Upper lobe of left lung (tissue), 6 donors: ENCODE results near the gene CHRNG. TPM values are rescaled to one million over a fixed set of nuclear protein-coding genes. Genes with fewer than 3 reads are reported as not detected.

Experiments used
- ATAC-seq, 2 donors: fragments of 200-7000 bp; cut with Tn5 transposase; one replicate each; pipeline ENCODE4 v1.9.1; 2022; ENCODE audit warnings: mild to moderate bottlenecking in 2 of 2, moderate library complexity in 2 of 2; ENCODE audit not compliant: low FRiP score in 2 of 2
- DNase-seq, 2 donors: peaks; one replicate each; pipeline ENCODE4 v3.0.0-alpha.2; 2019 to 2020
- H3K27ac ChIP-seq, 4 donors: fragments of 200-600 bp; sonication (generic); one replicate each; pipeline ENCODE4 v1.5.1; 2016 to 2019
- H3K27me3 ChIP-seq, 4 donors: fragments of 200-600 bp; sonication (generic); one replicate each; pipeline ENCODE4 v1.5.1; 2017 to 2019
- H3K36me3 ChIP-seq, 4 donors: fragments of 200-600 bp; sonication (generic); one replicate each; pipeline ENCODE4 v1.5.1; 2016 to 2019
- H3K4me1 ChIP-seq, 4 donors: fragments of 200-600 bp; sonication (generic); one replicate each; pipeline ENCODE4 v1.5.1; 2018 to 2019
- H3K4me3 ChIP-seq, 4 donors: fragments of 200-600 bp; sonication (generic); one replicate each; pipeline ENCODE4 v1.5.1; 2017 to 2019; ENCODE audit warnings: mild to moderate bottlenecking in 2 of 4, moderate library complexity in 1 of 4
- H3K9me3 ChIP-seq, 4 donors: fragments of 200-600 bp; sonication (generic); one replicate each; pipeline ENCODE4 v1.5.1; 2018 to 2019
- EP300 ChIP-seq, 4 donors: sonication (generic); formaldehyde crosslinking; IDR thresholded peaks; one replicate each; pipeline ENCODE4 v1.5.1; 2017; ENCODE audit warnings: antibody characterized with exemption in 4 of 4, control low read depth in 2 of 4
- POLR2A ChIP-seq, 4 donors: fragments of 450-650 bp; IDR thresholded peaks; one replicate each; pipeline ENCODE4 v1.5.1; 2016 to 2017; ENCODE audit warnings: antibody characterized with exemption in 4 of 4, mild to moderate bottlenecking in 2 of 4
- POLR2AphosphoS5 ChIP-seq, 2 donors: sonication (generic); formaldehyde crosslinking; IDR thresholded peaks; one replicate each; pipeline ENCODE4 v1.5.1; 2017; ENCODE audit warnings: antibody characterized with exemption in 2 of 2
- WGBS, 2 donors: methylation state at CpG; one replicate each; pipeline ENCODE4 v1.1.5; 2017 to 2018; 5-methylcytosine and 5-hydroxymethylcytosine counted together
- total RNA-seq, 6 donors: library from RNA; depleted of rRNA in 4 of 6; stranded (reverse); fragments of >200 nt in 4 of 6; gene quantifications; one replicate each; pipeline versions ENCODE4 v1.1.0 to v1.2.1, GENCODE V29; 2016 to 2021
- TF ChIP-seq, protein P1 (sequence below), 6 experiments: fragments of 450-650 bp in 4 of 6; fragments of 200-600 bp in 2 of 6; sonication (generic) in 2 of 6; IDR thresholded peaks; one replicate each; pipeline ENCODE4 v1.5.1; 2016 to 2019; ENCODE audit warnings: antibody characterized with exemption in 6 of 6
- donor health status: DM: no; HTN: no; CAD: no; lungs with moderate emphysema.
- donor health status: DM: no; HTN: yes; CAD: no; lungs with severe emphysema.

Gene CHRNG
- total RNA-seq, 6 donors from 2014 or later, result not detected

GRCh38 chr2:232495292-232495691, 44.2 kb upstream of the CHRNG start:
- Histone ChIP-seq H3K27ac (no peak overlapping the region), H3K36me3 (no peaks in the 10 kb centered on the region), H3K9me3 (no peaks in the 10 kb centered on the region), H3K27me3 (no peaks in the 10 kb centered on the region), H3K4me1 (no peaks in the 10 kb centered on the region), H3K4me3 (no peak overlapping the region)
- no peak for ATAC-seq
- 84 to 86% methylated on average over 7 of the region's 7 CpGs for WGBS, 2 donors
- no peak for DNase-seq
- TF ChIP-seq POLR2AphosphoS5 (IDR thresholded peaks at IDR 0.05), result no peak
- TF ChIP-seq, protein P1, sequence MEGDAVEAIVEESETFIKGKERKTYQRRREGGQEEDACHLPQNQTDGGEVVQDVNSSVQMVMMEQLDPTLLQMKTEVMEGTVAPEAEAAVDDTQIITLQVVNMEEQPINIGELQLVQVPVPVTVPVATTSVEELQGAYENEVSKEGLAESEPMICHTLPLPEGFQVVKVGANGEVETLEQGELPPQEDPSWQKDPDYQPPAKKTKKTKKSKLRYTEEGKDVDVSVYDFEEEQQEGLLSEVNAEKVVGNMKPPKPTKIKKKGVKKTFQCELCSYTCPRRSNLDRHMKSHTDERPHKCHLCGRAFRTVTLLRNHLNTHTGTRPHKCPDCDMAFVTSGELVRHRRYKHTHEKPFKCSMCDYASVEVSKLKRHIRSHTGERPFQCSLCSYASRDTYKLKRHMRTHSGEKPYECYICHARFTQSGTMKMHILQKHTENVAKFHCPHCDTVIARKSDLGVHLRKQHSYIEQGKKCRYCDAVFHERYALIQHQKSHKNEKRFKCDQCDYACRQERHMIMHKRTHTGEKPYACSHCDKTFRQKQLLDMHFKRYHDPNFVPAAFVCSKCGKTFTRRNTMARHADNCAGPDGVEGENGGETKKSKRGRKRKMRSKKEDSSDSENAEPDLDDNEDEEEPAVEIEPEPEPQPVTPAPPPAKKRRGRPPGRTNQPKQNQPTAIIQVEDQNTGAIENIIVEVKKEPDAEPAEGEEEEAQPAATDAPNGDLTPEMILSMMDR (IDR thresholded peaks at IDR 0.05), result no peak

- Histone ChIP-seq H3K4me1 (no peaks in the 10 kb centered on the region), H3K27ac (no peak overlapping the region), H3K36me3 (no peaks in the 10 kb centered on the region), H3K4me3 (no peak overlapping the region), H3K27me3 (peaks cover 0 to 3% (median 0%) of the 10 kb centered on the region in 4 donors), H3K9me3 (no peaks in the 10 kb centered on the region)
- TF ChIP-seq, protein P1 (IDR thresholded peaks at IDR 0.05), result no peak
- TF ChIP-seq POLR2A (IDR thresholded peaks at IDR 0.05), result no peak
- ATAC-seq, result no peak
- whole genome bisulfite sequencing, 2 donors, result 50 to 75% methylated on average over 1 to 17 of the region's 20 CpGs
- DNase-seq, result no peak
These were observed 42.8 kb upstream of the CHRNG start for GRCh38 chr2:232496501-232497270.

DNA sequence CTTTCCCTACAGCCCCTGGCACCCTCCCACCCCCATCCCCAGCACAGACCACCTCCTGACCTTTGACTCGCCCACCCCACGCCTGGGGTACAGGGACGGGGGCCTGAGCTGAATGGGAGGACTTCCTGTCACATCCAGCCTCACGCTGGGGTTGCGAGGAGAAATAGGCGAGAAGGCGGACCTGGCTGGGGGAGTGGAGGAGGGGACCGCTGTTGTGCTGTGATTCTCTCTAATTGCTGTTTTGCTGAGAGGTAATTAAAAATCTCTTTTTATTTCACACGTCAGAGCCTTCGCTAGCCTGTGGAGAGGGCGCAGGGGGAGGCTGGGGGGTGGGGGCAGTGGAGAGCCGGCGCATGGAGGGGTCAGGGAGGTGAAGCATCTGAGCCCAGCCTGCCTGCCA, 42.1 kb upstream of the CHRNG start:
- TF ChIP-seq, protein P1 (IDR thresholded peaks at IDR 0.05), result no peak
- TF ChIP-seq POLR2A (IDR thresholded peaks at IDR 0.05) (no peak), POLR2AphosphoS5 (IDR thresholded peaks at IDR 0.05) (no peak), EP300 (IDR thresholded peaks at IDR 0.05) (no peak)
- H3K9me3 ChIP-seq, result no peaks in the 10 kb centered on the region
- peaks cover 0 to 2% (median under 1%) of the 10 kb centered on the region in 4 donors for H3K4me1 ChIP-seq
- H3K4me3 ChIP-seq, result no peak overlapping the region
- no peak overlapping the region for H3K27ac ChIP-seq
- DNase-seq (no peak), ATAC-seq (no peak)
- no peaks in the 10 kb centered on the region for H3K36me3 ChIP-seq
- H3K27me3 ChIP-seq, result peaks cover 0 to 8% (median under 1%) of the 10 kb centered on the region in 4 donors
- WGBS, 2 donors, result 54 to 73% methylated on average over 12 to 13 of the region's 13 CpGs

DNA sequence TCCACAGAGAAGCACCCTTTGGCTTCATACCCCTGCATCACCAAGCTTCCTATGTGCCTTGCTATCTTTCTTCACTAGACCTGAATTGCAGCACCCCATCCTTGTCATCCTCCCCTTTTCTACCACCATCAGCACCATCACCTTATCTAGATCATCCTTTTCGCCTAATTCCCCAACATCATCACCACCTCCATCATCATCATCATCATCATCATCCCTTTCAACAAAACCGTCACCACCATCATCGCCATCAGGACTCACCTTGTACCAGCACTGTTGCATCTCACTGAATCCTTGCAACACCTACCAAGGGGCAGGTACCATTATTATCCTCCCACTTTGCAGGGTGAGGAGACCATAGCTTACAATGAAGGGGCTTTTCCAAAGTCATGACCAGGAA, 41.0 kb upstream of the CHRNG start:
- DNase-seq, result no peak
- Histone ChIP-seq H3K27ac (no peak overlapping the region), H3K27me3 (peaks cover 0 to 19% (median 7%) of the 10 kb centered on the region in 4 donors), H3K9me3 (no peaks in the 10 kb centered on the region), H3K36me3 (no peaks in the 10 kb centered on the region), H3K4me3 (no peak overlapping the region), H3K4me1 (peaks cover 7 to 13% (median 12%) of the 10 kb centered on the region in 4 donors)
- TF ChIP-seq POLR2A (IDR thresholded peaks at IDR 0.05) (no peak), EP300 (IDR thresholded peaks at IDR 0.05) (no peak), POLR2AphosphoS5 (IDR thresholded peaks at IDR 0.05) (no peak)
- TF ChIP-seq, protein P1 (IDR thresholded peaks at IDR 0.05), result no peak
- ATAC-seq, result no peak
- WGBS, 2 donors, result 90 to 94% methylated on average over 3 of the region's 3 CpGs

DNA sequence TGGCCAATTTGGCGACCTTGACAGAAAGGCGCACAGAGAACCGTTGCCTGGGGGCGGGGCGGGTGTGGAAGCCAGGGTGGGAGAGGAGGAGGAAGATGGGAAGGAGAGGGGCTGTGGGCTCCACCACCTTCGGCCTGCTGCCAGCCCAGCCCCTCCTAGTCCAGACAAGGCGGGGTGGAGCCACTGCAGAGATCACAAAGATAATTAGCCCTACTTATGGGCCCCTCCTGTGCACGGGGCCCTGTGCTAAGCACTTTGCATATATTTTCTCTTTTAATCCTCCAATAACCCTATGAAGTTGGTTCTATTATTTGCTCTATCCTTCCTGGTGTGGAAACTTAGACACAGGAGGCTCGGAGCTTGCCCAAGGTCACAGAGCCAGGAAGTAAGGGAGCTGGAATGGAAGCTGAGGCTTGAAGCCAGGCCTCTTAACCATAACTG, 38.1 kb upstream of the CHRNG start:
- 68 to 78% methylated on average over 9 of the region's 9 CpGs for WGBS, 2 donors
- Histone ChIP-seq H3K9me3 (no peaks in the 10 kb centered on the region), H3K36me3 (no peaks in the 10 kb centered on the region), H3K27me3 (peaks cover 0 to 27% (median 17%) of the 10 kb centered on the region in 4 donors), H3K4me3 (no peak overlapping the region), H3K4me1 (peaks cover 8 to 18% (median 15%) of the 10 kb centered on the region in 4 donors), H3K27ac (no peak overlapping the region)
- no peak for TF ChIP-seq POLR2AphosphoS5 (IDR thresholded peaks at IDR 0.05)
- DNase-seq, result no peak
- ATAC-seq, result no peak
